Measurements from ENCODE around the gene LRATD1.

GRCh38 chr2:14650066-14650465 lies 17.5 kb downstream of the LRATD1 start:
- TF ChIP-seq NFRKB (IDR thresholded peaks at IDR 0.05) (no peak), ARNT (IDR thresholded peaks at IDR 0.05) (no peak), SP1 (IDR thresholded peaks at IDR 0.05) (no peak), FOXM1 (IDR thresholded peaks at IDR 0.05; ENCODE audit: borderline replicate concordance) (no peak), ELF4 (IDR thresholded peaks at IDR 0.05) (no peak), TARDBP (IDR thresholded peaks at IDR 0.05) (no peak), FOXA1 (IDR thresholded peaks at IDR 0.05) (no peak)
